HepG2 (cell line): ENCODE data around the gene ZFYVE26. TPM values are rescaled to one million over a fixed set of nuclear protein-coding genes. Genes with fewer than 3 reads are reported as not detected.

Source experiments
- ATAC-seq: fragments of 200-7000 bp; cut with Tn5 transposase; 3 replicates; pipeline ENCODE4 v1.9.1; 2020; ENCODE audit warnings: mild to moderate bottlenecking, moderate library complexity
- BruUV-seq: library from RNA; stranded (reverse); fragments of 400-500 nt; replicated peaks from 2 replicates; lab custom pipeline; 2021; lab: Mats Ljungman, UMichigan
- CTCF ChIA-PET: fragments of 300-600 bp; formaldehyde crosslinking; extraction: SDS; loops from one replicate; lab custom pipeline; 2021; ENCODE audit warnings: low total read pairs, inconsistent platforms, low intra/inter-chr PET ratio; lab: Yijun Ruan, JAX
- POLR2A ChIA-PET: fragments of 350-600 bp; sonication (Branson Sonifier 250); formaldehyde crosslinking; loops from one replicate; lab custom pipeline; 2020; ENCODE audit warnings: antibody characterized with exemption, inconsistent platforms; lab: Yijun Ruan, JAX
- DNase-seq: peaks from one replicate; pipeline ENCODE4 v3.0.0-alpha.2; 2015; ENCODE audit warnings: low spot score
- FAIRE-seq: peaks from 3 replicates; lab custom pipeline; 2011; peaks lifted over from hg19 to GRCh38; lab: Jason Lieb, UNC
- H2AFZ ChIP-seq: one replicate; pipeline ENCODE4 v1.6.1; 2011; ENCODE audit warnings: low read length, inconsistent platforms
- H3K27ac ChIP-seq: fragments of 300-600 bp; 3 replicates; pipeline ENCODE4 v1.8.0; 2011; ENCODE audit warnings: mixed run types, mild to moderate bottlenecking, mixed read lengths, low read length, inconsistent platforms; ENCODE audit not compliant: insufficient read depth; ENCODE audit errors: extremely low read length
- H3K27me3 ChIP-seq, 2 experiments: fragments of 200-600 bp in 1 of 2; 2 replicates in 1 of 2; 3 replicates in 1 of 2; pipeline versions ENCODE4 v1.6.0 to v1.8.0; 2011; ENCODE audit warnings: low read length in 2 of 2, mild to moderate bottlenecking in 2 of 2, moderate library complexity in 2 of 2, inconsistent platforms in 1 of 2; ENCODE audit not compliant: insufficient read depth in 2 of 2, control insufficient read depth in 1 of 2
- H3K36me3 ChIP-seq, 2 experiments: fragments of 200-600 bp in 1 of 2; replicated peaks in 1 of 2; 2 replicates in 1 of 2; 3 replicates in 1 of 2; pipeline versions ENCODE4 v1.5.1 to v1.8.0; 2011; ENCODE audit warnings: low read length in 2 of 2, inconsistent platforms in 1 of 2; ENCODE audit not compliant: insufficient read depth in 2 of 2, control insufficient read depth in 1 of 2
- H3K4me1 ChIP-seq: 2 replicates; pipeline ENCODE4 v1.5.1; 2012; ENCODE audit warnings: low read length, inconsistent platforms; ENCODE audit not compliant: insufficient read depth
- H3K4me2 ChIP-seq: 2 replicates; pipeline ENCODE4 v1.6.0; 2011; ENCODE audit warnings: low read depth, low read length, inconsistent platforms
- H3K4me3 ChIP-seq, 3 experiments: fragments of 200-600 bp in 1 of 3; sonication (generic), shearing (Covaris generic) in 1 of 3; replicated peaks in 1 of 3; 2 replicates each; pipeline ENCODE4 v1.5.1; 2011 to 2016; ENCODE audit warnings: low read length in 3 of 3, inconsistent platforms in 2 of 3, low read depth in 2 of 3, mild to moderate bottlenecking in 2 of 3, control low read depth in 1 of 3, mixed read lengths in 1 of 3; ENCODE audit not compliant: insufficient read depth in 1 of 3
- H3K79me2 ChIP-seq: one replicate; pipeline ENCODE4 v1.6.1; 2011; ENCODE audit warnings: low read length, inconsistent platforms; ENCODE audit not compliant: insufficient read depth
- H3K9ac ChIP-seq: 2 replicates; pipeline ENCODE4 v1.6.0; 2011; ENCODE audit warnings: mild to moderate bottlenecking, low read depth, low read length, inconsistent platforms; ENCODE audit not compliant: insufficient read depth
- H3K9me3 ChIP-seq: 2 replicates; pipeline ENCODE4 v1.5.1; 2012; ENCODE audit warnings: mild to moderate bottlenecking, low read length
- H4K20me1 ChIP-seq: 2 replicates; pipeline ENCODE4 v1.6.0; 2011; ENCODE audit warnings: inconsistent platforms, mild to moderate bottlenecking, low read length, moderate library complexity; ENCODE audit not compliant: insufficient read depth
- ARNT ChIP-seq: fragments of 450-650 bp; IDR thresholded peaks from 2 replicates; pipeline ENCODE4 v1.6.1; 2017
- ATAD3A ChIP-seq: sonication (generic); formaldehyde crosslinking; IDR thresholded peaks from 2 replicates; pipeline ENCODE4 v1.4.0; 2020; ENCODE audit warnings: missing genetic modification reagents
- HDAC2 ChIP-seq: sonication (generic); formaldehyde crosslinking; IDR thresholded peaks from 2 replicates; pipeline ENCODE4 v1.4.0; 2020; ENCODE audit warnings: missing genetic modification reagents
- KLF9 ChIP-seq: IDR thresholded peaks from 2 replicates; pipeline ENCODE4 v1.6.1; 2016; ENCODE audit warnings: low read depth
- MXD4 ChIP-seq: IDR thresholded peaks from 2 replicates; pipeline ENCODE4 v1.6.1; 2016; ENCODE audit warnings: mild to moderate bottlenecking, missing biosample characterization, missing genetic modification reagents
- NAIF1 ChIP-seq: sonication (generic); formaldehyde crosslinking; IDR thresholded peaks from 2 replicates; pipeline ENCODE4 v1.5.0; 2020; ENCODE audit warnings: mild to moderate bottlenecking, missing genetic modification reagents, borderline replicate concordance
- NFIB ChIP-seq: sonication (generic); formaldehyde crosslinking; IDR thresholded peaks from 2 replicates; pipeline ENCODE4 v1.9.0; 2021; ENCODE audit warnings: missing genetic modification reagents, mild to moderate bottlenecking, borderline replicate concordance
- NR3C1 ChIP-seq: sonication (generic); formaldehyde crosslinking; IDR thresholded peaks from 2 replicates; pipeline ENCODE4 v1.4.0; 2020; ENCODE audit warnings: missing genetic modification reagents
- POLR2AphosphoS2 ChIP-seq: IDR thresholded peaks from 2 replicates; pipeline ENCODE4 v1.6.1; 2011; ENCODE audit warnings: low read depth, low read length, improper control_type of control experiment
- RARG ChIP-seq: sonication (generic); formaldehyde crosslinking; IDR thresholded peaks from 2 replicates; pipeline ENCODE4 v1.4.0; 2020; ENCODE audit warnings: low read depth, mild to moderate bottlenecking, missing genetic modification reagents
- TFDP2 ChIP-seq: sonication (generic); formaldehyde crosslinking; IDR thresholded peaks from 2 replicates; pipeline ENCODE4 v1.4.0; 2020; ENCODE audit warnings: missing genetic modification reagents
- TRAFD1 ChIP-seq: sonication (generic); formaldehyde crosslinking; IDR thresholded peaks from 2 replicates; pipeline ENCODE4 v1.5.1; 2020; ENCODE audit warnings: missing genetic modification reagents, mild to moderate bottlenecking, borderline replicate concordance
- ZNF17 ChIP-seq: sonication (generic); formaldehyde crosslinking; IDR thresholded peaks from 2 replicates; pipeline ENCODE4 v1.5.0; 2020; ENCODE audit warnings: mild to moderate bottlenecking, missing genetic modification reagents
- ZNF264 ChIP-seq: sonication (generic); formaldehyde crosslinking; IDR thresholded peaks from 2 replicates; pipeline ENCODE4 v1.4.0; 2020; ENCODE audit warnings: missing genetic modification reagents
- ZNF274 ChIP-seq: sonication (generic); formaldehyde crosslinking; IDR thresholded peaks from 2 replicates; pipeline ENCODE4 v1.5.1; 2020; ENCODE audit warnings: mild to moderate bottlenecking, missing genetic modification reagents
- ZNF354B ChIP-seq: sonication (generic); formaldehyde crosslinking; IDR thresholded peaks from 2 replicates; pipeline ENCODE4 v1.8.0; 2022; ENCODE audit warnings: mild to moderate bottlenecking, missing genetic modification reagents
- ZSCAN25 ChIP-seq: sonication (generic); formaldehyde crosslinking; IDR thresholded peaks from 2 replicates; pipeline ENCODE4 v1.8.0; 2022; ENCODE audit warnings: mild to moderate bottlenecking, missing genetic modification reagents
- WGBS: methylation state at CpG from one replicate; pipeline ENCODE4 v1.1.6; 2017; ENCODE audit warnings: low lambda C conversion rate; 5-methylcytosine and 5-hydroxymethylcytosine counted together
- in situ Hi-C: cut with HindIII; loops from 2 replicates; pipeline ENCODE4 v1.10.0; 2017; ENCODE audit warnings: low pct_unique_long_range_greater_than_20kb; ENCODE audit not compliant: extremely low pct_ligation_motif_present
- intact Hi-C: fragments of 100-400 bp; cut with micrococcal nuclease; formaldehyde crosslinking; loops from one replicate; pipeline ENCODE4 v1.10.0; 2022; ENCODE audit not compliant: unreplicated experiment
- polyA plus RNA-seq, 8 experiments: library from polyadenylated mRNA; depleted of rRNA in 3 of 8; stranded (reverse) in 7 of 8; unstranded in 1 of 8; fragments of >200 nt; fragmentation: Illumina TruSeq in 4 of 8; extraction: Trizol in 4 of 8; gene quantifications; 2 replicates each; pipeline versions ENCODE4 v1.2.1 to v1.2.3, GENCODE V29; 2011 to 2016; ENCODE audit warnings: low read depth in 4 of 8, missing spikeins in 1 of 8, mixed read lengths in 1 of 8; ENCODE audit not compliant: insufficient read depth in 1 of 8
- total RNA-seq, 5 experiments: library from RNA; depleted of rRNA; stranded (reverse); fragments of >200 nt; fragmentation: Illumina TruSeq; extraction: Trizol; gene quantifications; 2 replicates each; pipeline ENCODE4 v1.2.3, GENCODE V29; 2016; ENCODE audit warnings: low read depth in 1 of 5
- TF ChIP-seq, protein P1 (sequence below): IDR thresholded peaks from 2 replicates; pipeline ENCODE4 v1.6.1; 2016; ENCODE audit warnings: low read depth
- TF ChIP-seq, protein P2 (sequence below): sonication (generic); formaldehyde crosslinking; IDR thresholded peaks from 2 replicates; pipeline ENCODE4 v1.8.0; 2022; ENCODE audit warnings: mild to moderate bottlenecking, missing genetic modification reagents

Gene ZFYVE26
- total and polyA plus RNA-seq, 2 of the 13 experiments (the other 11 are each of a cell fraction or from before 2014, with no cell fraction given) = 13.6 to 16.4 TPM

- TF ChIP-seq POLR2AphosphoS2 (no peak), ZNF264 (CRISPR knock-in tag) (no peak), ZNF17 (CRISPR knock-in tag) (no peak), TFDP2 (CRISPR knock-in tag) (no peak), ZNF274 (CRISPR knock-in tag) (no peak), KLF9 (no peak), MXD4 (no peak), ATAD3A (CRISPR knock-in tag) (no peak), HDAC2 (CRISPR knock-in tag) (no peak), ZSCAN25 (no peak), ARNT (no peak), ZNF354B (CRISPR knock-in tag) (no peak), TRAFD1 (CRISPR knock-in tag) (no peak), NFIB (no peak), NAIF1 (no peak), RARG (CRISPR knock-in tag) (no peak), NR3C1 (no peak)
- TF ChIP-seq, protein P1, sequence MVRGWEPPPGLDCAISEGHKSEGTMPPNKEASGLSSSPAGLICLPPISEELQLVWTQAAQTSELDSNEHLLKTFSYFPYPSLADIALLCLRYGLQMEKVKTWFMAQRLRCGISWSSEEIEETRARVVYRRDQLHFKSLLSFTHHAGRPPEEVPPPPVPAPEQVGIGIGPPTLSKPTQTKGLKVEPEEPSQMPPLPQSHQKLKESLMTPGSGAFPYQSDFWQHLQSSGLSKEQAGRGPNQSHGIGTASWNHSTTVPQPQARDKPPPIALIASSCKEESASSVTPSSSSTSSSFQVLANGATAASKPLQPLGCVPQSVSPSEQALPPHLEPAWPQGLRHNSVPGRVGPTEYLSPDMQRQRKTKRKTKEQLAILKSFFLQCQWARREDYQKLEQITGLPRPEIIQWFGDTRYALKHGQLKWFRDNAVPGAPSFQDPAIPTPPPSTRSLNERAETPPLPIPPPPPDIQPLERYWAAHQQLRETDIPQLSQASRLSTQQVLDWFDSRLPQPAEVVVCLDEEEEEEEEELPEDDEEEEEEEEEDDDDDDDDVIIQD = no peak
- TF ChIP-seq, protein P2, sequence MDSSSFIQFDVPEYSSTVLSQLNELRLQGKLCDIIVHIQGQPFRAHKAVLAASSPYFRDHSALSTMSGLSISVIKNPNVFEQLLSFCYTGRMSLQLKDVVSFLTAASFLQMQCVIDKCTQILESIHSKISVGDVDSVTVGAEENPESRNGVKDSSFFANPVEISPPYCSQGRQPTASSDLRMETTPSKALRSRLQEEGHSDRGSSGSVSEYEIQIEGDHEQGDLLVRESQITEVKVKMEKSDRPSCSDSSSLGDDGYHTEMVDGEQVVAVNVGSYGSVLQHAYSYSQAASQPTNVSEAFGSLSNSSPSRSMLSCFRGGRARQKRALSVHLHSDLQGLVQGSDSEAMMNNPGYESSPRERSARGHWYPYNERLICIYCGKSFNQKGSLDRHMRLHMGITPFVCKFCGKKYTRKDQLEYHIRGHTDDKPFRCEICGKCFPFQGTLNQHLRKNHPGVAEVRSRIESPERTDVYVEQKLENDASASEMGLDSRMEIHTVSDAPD (CRISPR knock-in tag) = no peak
- intact Hi-C loops (no loop called here), in situ Hi-C loops (no loop called here)
- ChIA-PET POLR2A (interaction anchor here (1.2 to 3.2 kb wide), 2 partner anchors 10 to 12 kb away, joined by 4 to 20 read pairs; no protein-coding TSS in a partner anchor), CTCF (no interaction called here)
- DNase-seq = no peak
- no TSS peak for BruUV-seq
- Histone ChIP-seq H2AFZ (no peak overlapping the region), H3K4me3 (no peak overlapping the region), H4K20me1 (no peaks in the 10 kb centered on the region), H3K36me3 (no peaks in the 10 kb centered on the region), H3K27ac (no peak overlapping the region), H3K9me3 (no peaks in the 10 kb centered on the region), H3K4me2 (no peak overlapping the region), H3K27me3 (no peaks in the 10 kb centered on the region), H3K79me2 (no peaks in the 10 kb centered on the region), H3K9ac (no peak overlapping the region), H3K4me1 (peaks cover 39% of the 10 kb centered on the region)
- no peak for ATAC-seq
- WGBS = 95% methylated on average over 7 of the region's 7 CpGs
- FAIRE-seq = no peak
These were observed 89.0 kb downstream of the ZFYVE26 start for GRCh38 chr14:67727361-67727760.
